Left forelimb (tissue), 1 donor: ENCODE results near the gene KRT71.

Experiments used
- DNase-seq: peaks from one replicate; pipeline ENCODE4 v3.0.0-alpha.2; 2018; ENCODE audit warnings: low spot score

The KRT71 gene

DNA sequence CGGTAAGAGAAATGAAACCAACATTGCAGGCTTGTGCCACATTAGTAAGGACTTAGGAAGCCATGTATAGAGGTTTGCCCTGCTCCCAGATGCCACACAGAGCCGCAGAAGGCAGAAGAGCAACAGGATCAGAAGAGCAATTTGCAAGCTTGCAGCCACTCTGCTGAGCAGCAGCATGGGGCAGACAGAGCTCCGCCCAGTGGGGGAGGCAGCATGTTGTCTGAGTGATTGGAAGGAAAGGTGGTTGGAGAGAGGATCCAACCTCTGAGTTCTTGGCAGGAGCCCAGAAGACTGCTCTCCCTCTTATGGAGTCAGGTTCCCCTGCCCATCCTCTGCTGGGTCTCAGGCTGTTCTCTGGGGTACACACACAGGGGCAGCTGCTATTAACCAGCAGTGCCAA lies 57.6 kb downstream of the KRT71 start:
- no peak for DNase-seq

DNA sequence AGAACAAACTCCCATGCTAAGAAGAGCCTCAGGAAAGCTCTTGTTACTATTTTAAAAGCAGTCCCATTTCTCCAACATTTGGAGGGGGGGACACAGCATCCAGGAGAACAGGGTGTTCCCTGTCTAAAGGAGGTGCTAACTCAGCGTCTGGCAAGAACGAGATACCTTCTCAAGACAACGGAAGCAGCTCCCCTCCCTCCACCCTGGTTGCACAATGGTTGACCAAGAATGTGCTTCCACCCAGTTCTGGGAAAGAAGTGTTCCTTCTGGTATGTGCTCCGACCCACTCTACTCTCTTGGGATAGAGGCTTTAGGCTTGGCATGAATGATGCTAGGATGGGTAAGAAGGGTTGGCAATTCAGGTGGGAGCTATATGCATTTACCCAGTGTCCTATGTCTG lies 58.4 kb downstream of the KRT71 start:
- DNase-seq = no peak

DNA sequence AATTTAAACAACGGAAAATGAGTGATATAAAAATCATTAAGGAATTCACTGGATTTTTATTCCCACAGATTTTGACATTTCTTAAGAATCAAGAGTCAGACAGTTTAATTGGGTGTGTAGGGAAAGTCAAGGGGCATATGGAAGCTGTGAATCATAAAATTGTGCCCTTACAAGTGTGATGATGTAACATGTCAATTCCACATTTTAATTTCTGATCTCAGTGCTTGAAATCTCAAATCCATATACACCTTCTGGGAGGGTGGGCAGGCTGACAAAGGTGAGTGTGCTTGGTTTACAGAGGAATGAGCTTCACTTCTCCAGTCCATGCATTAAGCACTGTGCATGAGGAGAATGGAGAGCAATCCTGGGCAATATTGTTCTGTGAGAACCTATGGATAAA lies 58.8 kb downstream of the KRT71 start:
- DNase-seq = no peak
